ENCODE results near the gene SLC25A20.

GRCh38 chr3:48879994-48880377 lies 18.7 kb downstream of the SLC25A20 start:
- no peak for TF ChIP-seq CTCF (conservative IDR thresholded peaks at IDR 0.05; ENCODE audit: low read depth, low read length)
- TF ChIP-seq SMC3 (IDR thresholded peaks at IDR 0.05; ENCODE audit: low read depth, low read length) = no peak
- no peak for TF ChIP-seq FOS (IDR thresholded peaks at IDR 0.05; ENCODE audit: low read depth, low read length)
- no peak for TF ChIP-seq POLR2A (IDR thresholded peaks at IDR 0.05; ENCODE audit: low read depth, low read length)
- no peak for TF ChIP-seq RFX5 (IDR thresholded peaks at IDR 0.05; ENCODE audit: low read depth, low read length)
- TF ChIP-seq ELK1 (IDR thresholded peaks at IDR 0.05; ENCODE audit: borderline replicate concordance, low read depth, low read length) = no peak
